ENCODE results near the gene ARHGEF9.

DNA sequence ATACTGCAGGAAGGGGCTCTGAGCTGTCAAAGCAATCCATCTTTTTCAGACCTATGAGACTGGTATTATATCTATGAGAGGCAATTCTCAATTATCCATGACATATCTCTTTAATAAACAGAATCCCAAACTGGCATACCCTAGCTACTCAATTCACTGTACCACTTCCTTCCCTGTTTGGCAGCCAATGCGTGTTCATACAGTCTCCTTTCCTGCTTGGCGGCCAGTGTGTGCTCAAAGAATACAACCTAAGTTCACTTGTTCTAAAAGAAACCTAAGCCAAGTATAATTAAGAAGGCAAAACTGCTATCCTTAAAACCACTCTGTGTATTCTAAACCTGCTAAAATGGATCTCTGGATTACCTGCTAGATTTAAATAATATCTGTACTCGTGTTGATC is 38.3 kb downstream of the ARHGEF9 start:
- TF ChIP-seq, protein P1, sequence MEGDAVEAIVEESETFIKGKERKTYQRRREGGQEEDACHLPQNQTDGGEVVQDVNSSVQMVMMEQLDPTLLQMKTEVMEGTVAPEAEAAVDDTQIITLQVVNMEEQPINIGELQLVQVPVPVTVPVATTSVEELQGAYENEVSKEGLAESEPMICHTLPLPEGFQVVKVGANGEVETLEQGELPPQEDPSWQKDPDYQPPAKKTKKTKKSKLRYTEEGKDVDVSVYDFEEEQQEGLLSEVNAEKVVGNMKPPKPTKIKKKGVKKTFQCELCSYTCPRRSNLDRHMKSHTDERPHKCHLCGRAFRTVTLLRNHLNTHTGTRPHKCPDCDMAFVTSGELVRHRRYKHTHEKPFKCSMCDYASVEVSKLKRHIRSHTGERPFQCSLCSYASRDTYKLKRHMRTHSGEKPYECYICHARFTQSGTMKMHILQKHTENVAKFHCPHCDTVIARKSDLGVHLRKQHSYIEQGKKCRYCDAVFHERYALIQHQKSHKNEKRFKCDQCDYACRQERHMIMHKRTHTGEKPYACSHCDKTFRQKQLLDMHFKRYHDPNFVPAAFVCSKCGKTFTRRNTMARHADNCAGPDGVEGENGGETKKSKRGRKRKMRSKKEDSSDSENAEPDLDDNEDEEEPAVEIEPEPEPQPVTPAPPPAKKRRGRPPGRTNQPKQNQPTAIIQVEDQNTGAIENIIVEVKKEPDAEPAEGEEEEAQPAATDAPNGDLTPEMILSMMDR (conservative IDR thresholded peaks at IDR 0.05 in 1 of 2, IDR thresholded peaks at IDR 0.05 in 1 of 2; ENCODE audit: low read depth in 1 of 2, low read length in 2 of 2) = no peak
- no peak for TF ChIP-seq EZH2 (IDR thresholded peaks at IDR 0.05; ENCODE audit: low read length, missing control alignments)

Measured in fibroblast of lung (primary cell).